ENCODE results near the gene VSX1. TPM values are rescaled to one million over a fixed set of nuclear protein-coding genes. Genes with fewer than 3 reads are reported as not detected.

The VSX1 gene
- polyA plus RNA-seq, 1 of the 3 experiments (the other 2 are of a cell fraction), result not detected

DNA sequence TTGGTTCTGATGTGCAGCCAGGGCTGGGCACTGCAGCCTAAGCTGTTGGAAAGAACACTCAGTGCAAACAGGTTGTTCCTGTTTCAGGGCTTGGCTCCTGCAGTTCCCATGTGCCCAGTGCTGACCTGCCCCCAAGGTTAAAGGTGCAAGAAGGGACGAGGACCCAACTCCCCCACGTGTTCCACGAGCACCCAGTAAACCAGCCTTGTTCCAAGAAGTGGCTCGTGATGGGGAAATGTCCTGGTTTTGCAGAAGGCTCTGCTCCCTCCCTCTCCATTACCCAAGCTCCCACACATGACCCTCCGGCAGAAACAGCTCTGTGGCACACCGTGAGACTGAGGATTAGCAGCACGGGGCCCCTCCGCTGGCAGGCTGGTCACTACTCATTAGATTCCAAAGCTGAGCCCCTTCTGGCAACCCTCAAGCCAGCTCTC lies 33.4 kb downstream of the VSX1 start:
- no peaks in the 10 kb centered on the region for H3F3A ChIP-seq (replicated peaks; ENCODE audit: insufficient read depth)
- no peaks in the 10 kb centered on the region for H4K20me1 ChIP-seq (ENCODE audit: insufficient read depth)
- no peak overlapping the region for H3K4me2 ChIP-seq
- H3K9me3 ChIP-seq, result no peaks in the 10 kb centered on the region
- no peaks in the 10 kb centered on the region for H3K79me2 ChIP-seq (ENCODE audit: insufficient read depth)
- no peaks in the 10 kb centered on the region for H3K36me3 ChIP-seq (replicated peaks in 1 of 2; ENCODE audit: control insufficient read depth in 1 of 2, insufficient read depth in 2 of 2, low read length in 1 of 2)
- H3K27me3 ChIP-seq (ENCODE audit: insufficient read depth), result 0 out of 2 replicates have a peak, but pooled peaks cover 6% of the 10 kb centered on the region
- H3K4me3 ChIP-seq (ENCODE audit: low read depth in 2 of 2, low read length in 1 of 2), result no peak overlapping the region
- ChIA-PET POLR2A (no interaction called here), CTCF (no interaction called here)
- no peak overlapping the region for H2AFZ ChIP-seq (ENCODE audit: low read depth)
- 50% methylated on average over 6 of the region's 8 CpGs for WGBS (ENCODE audit: low lambda C conversion rate)
- H3K4me1 ChIP-seq (ENCODE audit: control insufficient read depth in 1 of 2, insufficient read depth in 2 of 2, low read depth in 1 of 2, low read length in 1 of 2), result no peaks in the 10 kb centered on the region
- no peaks in the 10 kb centered on the region for H3K9me2 ChIP-seq
- no peak overlapping the region for H3K27ac ChIP-seq (ENCODE audit: low read depth in 2 of 2, low read length in 1 of 2)
- H3K9ac ChIP-seq, result no peak overlapping the region
- DNase-seq, result no peak
- TF ChIP-seq GATA2 (CRISPR knock-in tag; IDR thresholded peaks at IDR 0.05) (no peak), JUND (IDR thresholded peaks at IDR 0.05) (no peak), POLR2AphosphoS5 (IDR thresholded peaks at IDR 0.05; ENCODE audit: low read depth, low read length) (no peak), TAF1 (IDR thresholded peaks at IDR 0.05; ENCODE audit: borderline replicate concordance, low read depth, low read length) (no peak), FOSL2 (IDR thresholded peaks at IDR 0.05; ENCODE audit: borderline replicate concordance, low read depth) (no peak), GABPA (IDR thresholded peaks at IDR 0.05; ENCODE audit: low read depth) (no peak)
- TF ChIP-seq, protein P1, sequence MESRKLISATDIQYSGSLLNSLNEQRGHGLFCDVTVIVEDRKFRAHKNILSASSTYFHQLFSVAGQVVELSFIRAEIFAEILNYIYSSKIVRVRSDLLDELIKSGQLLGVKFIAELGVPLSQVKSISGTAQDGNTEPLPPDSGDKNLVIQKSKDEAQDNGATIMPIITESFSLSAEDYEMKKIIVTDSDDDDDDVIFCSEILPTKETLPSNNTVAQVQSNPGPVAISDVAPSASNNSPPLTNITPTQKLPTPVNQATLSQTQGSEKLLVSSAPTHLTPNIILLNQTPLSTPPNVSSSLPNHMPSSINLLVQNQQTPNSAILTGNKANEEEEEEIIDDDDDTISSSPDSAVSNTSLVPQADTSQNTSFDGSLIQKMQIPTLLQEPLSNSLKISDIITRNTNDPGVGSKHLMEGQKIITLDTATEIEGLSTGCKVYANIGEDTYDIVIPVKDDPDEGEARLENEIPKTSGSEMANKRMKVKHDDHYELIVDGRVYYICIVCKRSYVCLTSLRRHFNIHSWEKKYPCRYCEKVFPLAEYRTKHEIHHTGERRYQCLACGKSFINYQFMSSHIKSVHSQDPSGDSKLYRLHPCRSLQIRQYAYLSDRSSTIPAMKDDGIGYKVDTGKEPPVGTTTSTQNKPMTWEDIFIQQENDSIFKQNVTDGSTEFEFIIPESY (IDR thresholded peaks at IDR 0.05; ENCODE audit: borderline replicate concordance, low read depth), result no peak

DNA sequence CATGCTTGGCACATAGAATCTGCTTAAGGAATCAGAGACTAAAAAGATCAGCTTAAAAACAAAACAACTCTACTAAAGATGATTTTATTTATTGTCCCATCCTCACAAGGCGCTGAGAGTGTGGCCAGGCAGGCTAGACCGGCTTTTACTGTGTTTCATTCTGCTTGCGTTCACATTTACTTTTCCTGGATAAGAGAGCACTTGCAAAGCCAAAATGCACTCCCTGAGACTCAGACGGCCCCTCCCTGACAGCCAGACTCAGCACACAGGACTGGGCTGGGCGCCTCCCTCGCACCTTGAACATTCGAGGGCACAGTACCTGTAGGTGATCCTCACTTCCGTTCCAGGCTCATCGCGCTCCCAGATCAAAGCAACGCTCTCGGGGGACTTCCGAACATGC lies 34.2 kb downstream of the VSX1 start:
- H3K9me3 ChIP-seq, result no peaks in the 10 kb centered on the region
- no peak overlapping the region for H2AFZ ChIP-seq (ENCODE audit: low read depth)
- DNase-seq, result no peak
- no peaks in the 10 kb centered on the region for H3K9me2 ChIP-seq
- H3F3A ChIP-seq (replicated peaks; ENCODE audit: insufficient read depth), result no peaks in the 10 kb centered on the region
- H3K9ac ChIP-seq, result no peak overlapping the region
- ChIA-PET POLR2A (no interaction called here), CTCF (interaction anchor here (2.0 kb wide), 1 partner anchor 17 kb away, joined by 4 read pairs; no protein-coding TSS in a partner anchor)
- no peaks in the 10 kb centered on the region for H3K79me2 ChIP-seq (ENCODE audit: insufficient read depth)
- H3K27ac ChIP-seq (ENCODE audit: low read depth in 2 of 2, low read length in 1 of 2), result no peak overlapping the region
- H3K4me3 ChIP-seq (ENCODE audit: low read depth in 2 of 2, low read length in 1 of 2), result no peak overlapping the region
- H3K27me3 ChIP-seq (ENCODE audit: insufficient read depth), result 0 out of 2 replicates have a peak, but pooled peaks cover 6% of the 10 kb centered on the region
- no peak overlapping the region for H3K4me2 ChIP-seq
- H3K36me3 ChIP-seq (replicated peaks in 1 of 2; ENCODE audit: control insufficient read depth in 1 of 2, insufficient read depth in 2 of 2, low read length in 1 of 2), result no peaks in the 10 kb centered on the region
- 70% methylated on average over 13 of the region's 13 CpGs for WGBS (ENCODE audit: low lambda C conversion rate)
- H4K20me1 ChIP-seq (ENCODE audit: insufficient read depth), result no peaks in the 10 kb centered on the region
- H3K4me1 ChIP-seq (ENCODE audit: control insufficient read depth in 1 of 2, insufficient read depth in 2 of 2, low read depth in 1 of 2, low read length in 1 of 2), result no peaks in the 10 kb centered on the region; a peak in 1 of 4 replicates
- TF ChIP-seq YY1 (IDR thresholded peaks at IDR 0.05; ENCODE audit: low read depth), result no peak
- TF ChIP-seq, protein P2, sequence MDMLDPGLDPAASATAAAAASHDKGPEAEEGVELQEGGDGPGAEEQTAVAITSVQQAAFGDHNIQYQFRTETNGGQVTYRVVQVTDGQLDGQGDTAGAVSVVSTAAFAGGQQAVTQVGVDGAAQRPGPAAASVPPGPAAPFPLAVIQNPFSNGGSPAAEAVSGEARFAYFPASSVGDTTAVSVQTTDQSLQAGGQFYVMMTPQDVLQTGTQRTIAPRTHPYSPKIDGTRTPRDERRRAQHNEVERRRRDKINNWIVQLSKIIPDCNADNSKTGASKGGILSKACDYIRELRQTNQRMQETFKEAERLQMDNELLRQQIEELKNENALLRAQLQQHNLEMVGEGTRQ (IDR thresholded peaks at IDR 0.05; ENCODE audit: borderline replicate concordance, low read depth, low read length), result no peak
- TF ChIP-seq, protein P3, sequence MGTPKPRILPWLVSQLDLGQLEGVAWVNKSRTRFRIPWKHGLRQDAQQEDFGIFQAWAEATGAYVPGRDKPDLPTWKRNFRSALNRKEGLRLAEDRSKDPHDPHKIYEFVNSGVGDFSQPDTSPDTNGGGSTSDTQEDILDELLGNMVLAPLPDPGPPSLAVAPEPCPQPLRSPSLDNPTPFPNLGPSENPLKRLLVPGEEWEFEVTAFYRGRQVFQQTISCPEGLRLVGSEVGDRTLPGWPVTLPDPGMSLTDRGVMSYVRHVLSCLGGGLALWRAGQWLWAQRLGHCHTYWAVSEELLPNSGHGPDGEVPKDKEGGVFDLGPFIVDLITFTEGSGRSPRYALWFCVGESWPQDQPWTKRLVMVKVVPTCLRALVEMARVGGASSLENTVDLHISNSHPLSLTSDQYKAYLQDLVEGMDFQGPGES (IDR thresholded peaks at IDR 0.05; ENCODE audit: low read depth, low read length), result no peak
- TF ChIP-seq, protein P4, sequence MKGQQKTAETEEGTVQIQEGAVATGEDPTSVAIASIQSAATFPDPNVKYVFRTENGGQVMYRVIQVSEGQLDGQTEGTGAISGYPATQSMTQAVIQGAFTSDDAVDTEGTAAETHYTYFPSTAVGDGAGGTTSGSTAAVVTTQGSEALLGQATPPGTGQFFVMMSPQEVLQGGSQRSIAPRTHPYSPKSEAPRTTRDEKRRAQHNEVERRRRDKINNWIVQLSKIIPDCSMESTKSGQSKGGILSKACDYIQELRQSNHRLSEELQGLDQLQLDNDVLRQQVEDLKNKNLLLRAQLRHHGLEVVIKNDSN (IDR thresholded peaks at IDR 0.05; ENCODE audit: borderline replicate concordance, low read depth), result no peak
- TF ChIP-seq RFX5 (IDR thresholded peaks at IDR 0.05; ENCODE audit: low read length), result no peak
- no peak for TF ChIP-seq FOXM1 (IDR thresholded peaks at IDR 0.05; ENCODE audit: low read depth)
- no peak for TF ChIP-seq TCF12 (IDR thresholded peaks at IDR 0.05)
- no peak for TF ChIP-seq RAD21 (IDR thresholded peaks at IDR 0.05; ENCODE audit: low read length)
- no peak for TF ChIP-seq NRF1 (IDR thresholded peaks at IDR 0.05; ENCODE audit: low read depth, low read length)
- TF ChIP-seq EZH2phosphoT487 (IDR thresholded peaks at IDR 0.05; ENCODE audit: borderline replicate concordance, low read depth), result no peak
- TF ChIP-seq EP300 (IDR thresholded peaks at IDR 0.05; ENCODE audit: borderline replicate concordance in 1 of 2, low read depth in 1 of 2, low read length in 1 of 2), result no peak
- TF ChIP-seq FOSL2 (IDR thresholded peaks at IDR 0.05; ENCODE audit: borderline replicate concordance, low read depth), result no peak
- no peak for TF ChIP-seq TEAD4 (IDR thresholded peaks at IDR 0.05; ENCODE audit: borderline replicate concordance, insufficient read depth)
- TF ChIP-seq, protein P5, sequence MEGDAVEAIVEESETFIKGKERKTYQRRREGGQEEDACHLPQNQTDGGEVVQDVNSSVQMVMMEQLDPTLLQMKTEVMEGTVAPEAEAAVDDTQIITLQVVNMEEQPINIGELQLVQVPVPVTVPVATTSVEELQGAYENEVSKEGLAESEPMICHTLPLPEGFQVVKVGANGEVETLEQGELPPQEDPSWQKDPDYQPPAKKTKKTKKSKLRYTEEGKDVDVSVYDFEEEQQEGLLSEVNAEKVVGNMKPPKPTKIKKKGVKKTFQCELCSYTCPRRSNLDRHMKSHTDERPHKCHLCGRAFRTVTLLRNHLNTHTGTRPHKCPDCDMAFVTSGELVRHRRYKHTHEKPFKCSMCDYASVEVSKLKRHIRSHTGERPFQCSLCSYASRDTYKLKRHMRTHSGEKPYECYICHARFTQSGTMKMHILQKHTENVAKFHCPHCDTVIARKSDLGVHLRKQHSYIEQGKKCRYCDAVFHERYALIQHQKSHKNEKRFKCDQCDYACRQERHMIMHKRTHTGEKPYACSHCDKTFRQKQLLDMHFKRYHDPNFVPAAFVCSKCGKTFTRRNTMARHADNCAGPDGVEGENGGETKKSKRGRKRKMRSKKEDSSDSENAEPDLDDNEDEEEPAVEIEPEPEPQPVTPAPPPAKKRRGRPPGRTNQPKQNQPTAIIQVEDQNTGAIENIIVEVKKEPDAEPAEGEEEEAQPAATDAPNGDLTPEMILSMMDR (IDR thresholded peaks at IDR 0.05), result no peak
- TF ChIP-seq CHD2 (IDR thresholded peaks at IDR 0.05; ENCODE audit: low read length, partially characterized antibody), result no peak

Measured in SK-N-SH (cell line).